Pancreas (tissue), 10 donors: ENCODE data around the gene AMOTL1. TPM values are rescaled to one million over a fixed set of nuclear protein-coding genes. Genes with fewer than 3 reads are reported as not detected.
"Not testable (repeated sequence)": the region's sequence is repeated elsewhere in the genome, so short reads cannot be mapped to it uniquely, and the experiment has no call there.

Experiments
- ATAC-seq, 4 donors: fragments of 200-7000 bp; cut with Tn5 transposase; one replicate each; pipeline versions ENCODE4 v1.8.0 to v1.9.1; 2020; ENCODE audit warnings: mild to moderate bottlenecking in 4 of 4, moderate library complexity in 4 of 4
- DNase-seq, 6 donors: peaks; one replicate each; pipeline ENCODE4 v3.0.0-alpha.2; 2020
- FAIRE-seq: peaks from 2 replicates; lab custom pipeline; 2012; peaks lifted over from hg19 to GRCh38; lab: Jason Lieb, UNC
- H3K27ac ChIP-seq, 4 donors: fragments of 200-600 bp; sonication (generic); 1 replicate in 3 of 4; 2 replicates in 1 of 4; pipeline versions ENCODE4 v1.5.0 to v1.8.0; 2020
- H3K27me3 ChIP-seq, 4 donors: fragments of 200-600 bp; one replicate each; pipeline ENCODE4 v1.8.0; 2021
- H3K36me3 ChIP-seq, 3 donors: fragments of 200-600 bp; sonication (generic) in 1 of 3; one replicate each; pipeline versions ENCODE4 v1.5.0 to v1.8.0; 2020 to 2021
- H3K4me1 ChIP-seq, 3 donors: fragments of 200-600 bp; one replicate each; pipeline ENCODE4 v1.8.0; 2021
- H3K4me3 ChIP-seq, 4 donors: fragments of 200-600 bp; sonication (generic) in 2 of 4; one replicate each; pipeline versions ENCODE4 v1.5.0 to v1.8.0; 2020 to 2021
- H3K9me3 ChIP-seq, 4 donors: fragments of 200-600 bp; one replicate each; pipeline ENCODE4 v1.8.0; 2021
- CTCF ChIP-seq, 4 donors: fragments of 200-600 bp; sonication (generic) in 3 of 4; IDR thresholded peaks; one replicate each; pipeline versions ENCODE4 v1.5.0 to v1.8.0; 2021; ENCODE audit warnings: antibody characterized with exemption in 4 of 4
- WGBS, 2 donors: extraction: QIAGEN DNeasy Blood & Tissue Kit; methylation state at CpG; one replicate each; pipeline ENCODE4 v1.1.7; 2013; 5-methylcytosine and 5-hydroxymethylcytosine counted together
- intact Hi-C, 3 donors: fragments of 100-400 bp; cut with DNase I; formaldehyde crosslinking; loops; one replicate each; pipeline versions ENCODE4 v1.11.1 to v1.14.2; 2022
- polyA plus RNA-seq, 2 donors: library from polyadenylated mRNA; stranded (reverse); fragments of 200-250 nt; gene quantifications; one replicate each; pipeline ENCODE4 v1.2.3, GENCODE V29; 2013
- total RNA-seq, 6 donors: library from RNA; stranded (reverse); fragmentation: NEBNext Ultra II Directional in 4 of 6; extraction: Animal tissue kit (Norgen Biotek cat#: 25700) in 4 of 6; gene quantifications; one replicate each; pipeline versions ENCODE4 v1.2.1 to v1.2.4, GENCODE V29; 2021 to 2023
- donor health status: healthy with polysubstance abuse.
- donor health status: DM: no; HTN: no; CAD: no; lungs with moderate emphysema.
- donor health status: DM: no; HTN: no; CAD: no.
- donor health status: control.
- donor health status: control.
- donor health status: Bipolar disorder and iron deficiency.
- donor health status: DM: yes; HTN: yes; CAD: no.
- donor health status: DM: no; HTN: no; CAD: no.
- donor health status: DM: no; HTN: no; CAD: no.
- donor health status: DM: yes; HTN: yes; CAD: no.

The AMOTL1 gene
- total and polyA plus RNA-seq, 8 donors = 3.5 to 30.2 (median 18.4) TPM

GRCh38 chr11:94806419-94806818 lies 38.3 kb downstream of the AMOTL1 start:
- no peaks in the 10 kb centered on the region for H3K9me3 ChIP-seq
- H3K4me3 ChIP-seq = no peak overlapping the region
- no peak for TF ChIP-seq CTCF (IDR thresholded peaks at IDR 0.05)
- WGBS, 2 donors = 75 to 85% methylated on average over 4 of the region's 4 CpGs
- no peak overlapping the region for H3K27ac ChIP-seq
- H3K36me3 ChIP-seq = peaks cover 0 to 8% (median 0%) of the 10 kb centered on the region in 3 donors
- no peak for DNase-seq
- ATAC-seq = no peak
- intact Hi-C loops = no loop called here
- peaks cover 0 to 6% (median 0%) of the 10 kb centered on the region in 3 donors for H3K4me1 ChIP-seq
- FAIRE-seq = no peak
- H3K27me3 ChIP-seq = no peaks in the 10 kb centered on the region

GRCh38 chr11:94809251-94809650 lies 41.1 kb downstream of the AMOTL1 start:
- H3K4me1 ChIP-seq = peaks cover 0 to 5% (median 0%) of the 10 kb centered on the region in 3 donors
- H3K4me3 ChIP-seq = no peak overlapping the region
- 81 to 85% methylated on average over 5 of the region's 5 CpGs for WGBS, 2 donors
- no peak overlapping the region for H3K27ac ChIP-seq
- no peaks in the 10 kb centered on the region for H3K27me3 ChIP-seq
- intact Hi-C loops = no loop called here
- H3K9me3 ChIP-seq = no peaks in the 10 kb centered on the region
- no peak for ATAC-seq
- no peaks in the 10 kb centered on the region for H3K36me3 ChIP-seq
- no peak for FAIRE-seq
- TF ChIP-seq CTCF (IDR thresholded peaks at IDR 0.05) = no peak
- DNase-seq = no peak

GRCh38 chr11:94812724-94813720 lies 44.9 kb downstream of the AMOTL1 start:
- H3K4me1 ChIP-seq, H3K27ac ChIP-seq, H3K27me3 ChIP-seq, H3K36me3 ChIP-seq, H3K4me3 ChIP-seq, DNase-seq, intact Hi-C loops, FAIRE-seq, H3K9me3 ChIP-seq: not testable (repeated sequence)
- peak in 1 of 4 donors; percentile 33 for ATAC-seq
- 90 to 92% methylated on average over 8 of the region's 9 CpGs for WGBS, 2 donors

GRCh38 chr11:94814272-94814976 lies 46.3 kb downstream of the AMOTL1 start:
- Histone ChIP-seq H3K9me3 (no peaks in the 10 kb centered on the region), H3K36me3 (no peaks in the 10 kb centered on the region), H3K27ac (no peak overlapping the region), H3K4me1 (peaks cover 0 to 6% (median 0%) of the 10 kb centered on the region in 3 donors), H3K4me3 (no peak overlapping the region), H3K27me3 (no peaks in the 10 kb centered on the region)
- intact Hi-C loops = no loop called here
- 75 to 76% methylated on average over 7 of the region's 7 CpGs for WGBS, 2 donors
- ATAC-seq (peak in 2 of 4 donors; percentile 44 to 51), DNase-seq (no peak), FAIRE-seq (no peak)
- no peak for TF ChIP-seq CTCF (IDR thresholded peaks at IDR 0.05)

- ATAC-seq (no peak), DNase-seq (no peak), FAIRE-seq (no peak)
- Histone ChIP-seq H3K27me3 (no peaks in the 10 kb centered on the region), H3K4me3 (no peak overlapping the region), H3K36me3 (no peaks in the 10 kb centered on the region), H3K4me1 (peaks cover 0 to 6% (median 0%) of the 10 kb centered on the region in 3 donors), H3K27ac (no peak overlapping the region), H3K9me3 (no peaks in the 10 kb centered on the region)
- WGBS, 2 donors = 96 to 97% methylated on average over 4 of the region's 4 CpGs
- intact Hi-C loops = no loop called here
- TF ChIP-seq CTCF (IDR thresholded peaks at IDR 0.05) = no peak
Measured at GRCh38 chr11:94815705-94816344, 47.7 kb downstream of the AMOTL1 start.
